ENCODE measurements around the gene NKPD1. TPM values are rescaled to one million over a fixed set of nuclear protein-coding genes. Genes with fewer than 3 reads are reported as not detected.

The NKPD1 gene, protein sequence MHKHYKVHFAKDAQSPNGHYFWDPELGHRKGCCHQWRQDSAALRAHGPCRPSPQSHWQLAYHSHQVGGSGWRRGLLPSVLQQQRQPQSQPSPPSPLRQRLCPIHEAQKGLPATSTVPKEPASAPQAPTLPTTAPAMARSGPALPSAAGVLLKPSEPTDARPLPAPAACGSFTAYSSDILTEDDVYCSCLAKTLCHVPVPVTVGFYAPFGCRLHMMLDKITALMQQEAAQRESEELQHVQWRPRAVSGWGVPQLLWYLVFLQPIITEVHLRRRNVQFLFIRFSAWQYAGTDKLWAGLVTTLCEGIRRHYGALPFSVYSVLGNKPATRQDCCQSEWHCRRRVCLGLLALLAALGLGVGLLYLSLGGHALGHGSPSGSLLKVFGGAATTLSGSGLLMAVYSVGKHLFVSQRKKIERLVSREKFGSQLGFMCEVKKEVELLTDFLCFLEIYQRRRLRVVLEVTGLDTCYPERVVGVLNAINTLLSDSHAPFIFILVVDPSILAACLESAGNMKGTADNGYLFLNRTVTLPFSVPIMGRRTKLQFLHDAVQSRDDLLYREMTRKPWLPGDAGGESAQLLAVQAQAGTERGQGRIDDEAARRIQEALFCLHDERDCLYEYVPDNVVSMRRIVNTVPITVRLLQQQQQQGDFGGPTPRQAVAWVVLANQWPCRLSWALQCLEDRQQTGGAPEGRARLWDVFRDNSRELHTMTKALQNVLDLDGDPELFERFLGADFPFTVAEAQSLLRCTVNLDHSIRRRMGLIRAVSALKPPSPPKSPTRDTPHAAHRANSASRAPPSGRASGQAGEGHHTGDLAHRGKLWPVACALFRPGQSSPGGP
- total RNA-seq: under 1 TPM in 1 of 6 experiments, not detected in 5; 0.06 TPM
- long read RNA-seq: 0 reads

DNA sequence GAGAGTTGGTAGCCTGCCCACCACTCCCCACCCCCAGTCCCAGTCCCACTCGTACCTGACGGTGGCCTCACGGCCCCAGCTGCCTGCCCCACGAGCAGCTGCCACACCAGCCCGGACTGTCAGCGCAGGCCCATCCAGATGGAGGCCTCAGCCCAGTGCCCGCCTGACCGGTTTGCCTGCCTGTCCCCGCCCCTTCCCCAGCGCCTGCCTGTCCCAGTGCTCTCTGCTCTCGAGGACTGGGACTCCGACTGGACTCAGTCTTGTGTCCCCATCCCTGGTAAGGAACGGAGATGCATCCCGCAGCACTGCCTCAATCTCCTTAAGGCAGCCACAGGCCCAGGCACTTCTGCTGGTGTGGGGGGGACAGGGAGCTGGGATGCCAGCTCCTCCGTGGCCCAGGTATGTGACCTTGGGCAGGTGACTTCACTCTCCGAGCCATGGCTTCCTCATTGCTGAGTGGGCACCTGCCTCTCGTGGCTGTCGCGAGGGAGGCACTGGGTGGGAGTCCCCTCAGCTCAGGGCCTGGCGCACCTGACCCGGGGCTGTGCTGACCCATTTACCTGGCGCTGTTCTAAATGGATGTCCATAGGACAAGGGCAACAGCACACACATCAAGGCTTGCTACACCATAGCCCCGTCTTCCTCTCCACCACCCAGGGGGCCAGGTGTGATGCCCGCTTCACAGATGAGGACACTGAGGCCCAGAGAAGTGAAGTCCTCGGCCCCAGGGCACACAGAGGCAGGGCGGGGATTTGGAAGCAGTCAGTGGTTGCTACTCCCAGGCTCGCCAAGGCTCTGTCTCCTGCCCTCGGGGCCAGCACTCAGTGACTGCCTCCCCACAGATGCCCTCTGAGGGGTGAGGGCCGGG is at the start of gene NKPD1:
TSS of gene NKPD1 (minus strand) at position 113 of the 868 bp plus-strand sequence. CDS start 832 bp downstream, outside the sequence.
- WGBS (ENCODE audit: insufficient coverage, low coverage, low lambda C conversion rate, missing lambda C conversion rate): 59% methylated on average over 4 of the region's 29 CpGs
- Histone ChIP-seq H3K27ac (no peak within 1 kb of the TSS), H3K9me3 (no peaks in the 10 kb centered on the region), H3K4me1 (no peaks in the 10 kb centered on the region), H3K27me3 (no peaks in the 10 kb centered on the region), H3K36me3 (no peaks in the 10 kb centered on the region), H3K4me3 (no peak within 1 kb of the TSS)
- ATAC-seq (peak in 1 of 4 donors; percentile 2), DNase-seq (no peak)
- intact Hi-C loops (cut with DNase I): no loop called here
- no peak for TF ChIP-seq POLR2A (IDR thresholded peaks at IDR 0.05)
- TF ChIP-seq, protein P1, sequence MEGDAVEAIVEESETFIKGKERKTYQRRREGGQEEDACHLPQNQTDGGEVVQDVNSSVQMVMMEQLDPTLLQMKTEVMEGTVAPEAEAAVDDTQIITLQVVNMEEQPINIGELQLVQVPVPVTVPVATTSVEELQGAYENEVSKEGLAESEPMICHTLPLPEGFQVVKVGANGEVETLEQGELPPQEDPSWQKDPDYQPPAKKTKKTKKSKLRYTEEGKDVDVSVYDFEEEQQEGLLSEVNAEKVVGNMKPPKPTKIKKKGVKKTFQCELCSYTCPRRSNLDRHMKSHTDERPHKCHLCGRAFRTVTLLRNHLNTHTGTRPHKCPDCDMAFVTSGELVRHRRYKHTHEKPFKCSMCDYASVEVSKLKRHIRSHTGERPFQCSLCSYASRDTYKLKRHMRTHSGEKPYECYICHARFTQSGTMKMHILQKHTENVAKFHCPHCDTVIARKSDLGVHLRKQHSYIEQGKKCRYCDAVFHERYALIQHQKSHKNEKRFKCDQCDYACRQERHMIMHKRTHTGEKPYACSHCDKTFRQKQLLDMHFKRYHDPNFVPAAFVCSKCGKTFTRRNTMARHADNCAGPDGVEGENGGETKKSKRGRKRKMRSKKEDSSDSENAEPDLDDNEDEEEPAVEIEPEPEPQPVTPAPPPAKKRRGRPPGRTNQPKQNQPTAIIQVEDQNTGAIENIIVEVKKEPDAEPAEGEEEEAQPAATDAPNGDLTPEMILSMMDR (IDR thresholded peaks at IDR 0.05): no peak

DNA sequence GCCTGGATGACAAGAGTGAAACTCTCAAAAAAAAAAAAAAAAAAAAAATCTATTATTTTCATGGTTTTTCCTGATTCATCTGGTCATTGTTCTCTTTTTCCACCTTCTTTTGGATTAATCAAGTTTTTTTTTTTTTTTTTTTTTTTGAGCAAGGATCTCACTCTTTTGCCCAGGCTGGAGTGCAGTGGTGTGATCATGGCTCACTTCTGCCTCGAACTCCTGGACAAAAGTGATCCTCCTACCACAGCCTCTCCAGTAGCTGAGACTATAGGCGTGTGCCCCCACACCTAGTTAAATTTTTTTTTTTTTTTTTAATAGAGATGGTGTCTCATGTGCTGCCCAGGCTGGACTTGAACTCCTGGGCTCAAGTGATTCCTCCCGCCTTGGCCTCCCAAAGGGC is 45.5 kb upstream of the NKPD1 start:
- no peak for ATAC-seq
- DNase-seq: no peak
- Histone ChIP-seq H3K36me3 (no peaks in the 10 kb centered on the region), H3K4me1 (peaks cover 0 to 6% (median 3%) of the 10 kb centered on the region in 4 donors), H3K27me3 (no peaks in the 10 kb centered on the region), H3K27ac (no peak overlapping the region), H3K4me3 (no peak overlapping the region), H3K9me3 (no peaks in the 10 kb centered on the region)
- intact Hi-C loops (cut with DNase I): no loop called here
- TF ChIP-seq, protein P1 (IDR thresholded peaks at IDR 0.05): no peak
- TF ChIP-seq POLR2A (IDR thresholded peaks at IDR 0.05): no peak
- WGBS (ENCODE audit: insufficient coverage, low coverage, low lambda C conversion rate, missing lambda C conversion rate): 92% methylated on average over 3 of the region's 3 CpGs

DNA sequence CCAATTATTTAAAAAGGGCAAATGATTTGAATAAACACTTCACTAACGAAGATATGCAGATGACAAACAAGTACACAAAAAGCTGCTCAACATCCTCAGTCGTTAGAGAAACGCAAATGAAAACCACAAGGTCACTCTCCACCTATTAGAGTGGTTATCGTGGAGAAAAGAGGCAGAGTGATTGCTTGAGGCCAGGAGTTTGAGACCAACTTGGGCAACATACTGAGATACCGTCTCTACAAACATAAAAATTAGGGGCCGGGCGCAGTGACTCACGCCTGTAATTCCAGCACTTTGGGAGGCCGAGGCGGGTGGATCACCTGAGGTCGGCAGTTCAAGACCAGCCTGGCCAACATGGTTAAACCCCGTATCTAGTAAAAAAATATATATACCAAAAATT is 45.0 kb upstream of the NKPD1 start:
- Histone ChIP-seq H3K4me3 (no peak overlapping the region), H3K27ac (no peak overlapping the region), H3K9me3 (no peaks in the 10 kb centered on the region), H3K36me3 (no peaks in the 10 kb centered on the region), H3K4me1 (peaks cover 0 to 6% (median 3%) of the 10 kb centered on the region in 4 donors), H3K27me3 (no peaks in the 10 kb centered on the region)
- intact Hi-C loops (cut with DNase I): no loop called here
- TF ChIP-seq POLR2A (IDR thresholded peaks at IDR 0.05): no peak
- TF ChIP-seq, protein P1 (IDR thresholded peaks at IDR 0.05): no peak
- WGBS (ENCODE audit: insufficient coverage, low coverage, low lambda C conversion rate, missing lambda C conversion rate): 65% methylated on average over 6 of the region's 12 CpGs
- DNase-seq (no peak), ATAC-seq (no peak)

DNA sequence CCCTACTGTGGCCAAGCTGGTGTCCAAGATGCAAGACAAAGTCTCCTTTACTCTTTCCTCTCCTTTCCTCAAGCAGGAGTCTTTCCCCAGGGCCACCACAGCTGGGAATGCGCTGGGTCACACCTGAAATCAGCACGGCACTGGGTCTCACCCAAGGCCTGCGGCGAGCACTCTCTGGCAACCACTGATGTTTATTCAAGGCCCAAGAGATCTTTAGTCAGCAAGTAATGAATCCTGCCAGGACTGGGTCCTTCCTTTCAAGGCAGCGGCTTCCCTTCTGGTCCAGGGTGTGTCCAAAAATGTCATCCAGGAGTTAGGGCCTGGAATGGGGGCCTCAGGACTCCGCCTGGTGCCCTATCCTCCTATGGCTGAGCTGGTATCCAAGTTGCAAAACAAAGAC is 41.9 kb upstream of the NKPD1 start:
- DNase-seq: no peak
- intact Hi-C loops (cut with DNase I): no loop called here
- WGBS (ENCODE audit: insufficient coverage, low coverage, low lambda C conversion rate, missing lambda C conversion rate): 83% methylated on average over 2 of the region's 6 CpGs
- Histone ChIP-seq H3K9me3 (no peaks in the 10 kb centered on the region), H3K27me3 (no peaks in the 10 kb centered on the region), H3K36me3 (no peaks in the 10 kb centered on the region), H3K4me1 (no peaks in the 10 kb centered on the region), H3K27ac (no peak overlapping the region), H3K4me3 (no peak overlapping the region)
- ATAC-seq: no peak
- TF ChIP-seq, protein P1 (IDR thresholded peaks at IDR 0.05): no peak
- no peak for TF ChIP-seq POLR2A (IDR thresholded peaks at IDR 0.05)
